ENCODE results near the gene GLS2.
"Not testable (repeated sequence)": the region's sequence is repeated elsewhere in the genome, so short reads cannot be mapped to it uniquely, and the experiment has no call there.

GLS2 gene

GRCh38 chr12:56449622-56449984 is 38.4 kb downstream of the GLS2 start:
- H3K27ac ChIP-seq, result peak overlapping the region; percentile 59
- DNase-seq (ENCODE audit: low read depth, low spot score), result no peak

- H3K27ac ChIP-seq, result peak within 1 kb of the TSS; percentile 59
- no peak for DNase-seq (ENCODE audit: low read depth, low spot score)
Observed at GRCh38 chr12:56448860-56449621, 38.9 kb downstream of the GLS2 start, which contains the start of gene TIMELESS. TSS of gene TIMELESS (minus strand) at chr12:56449426. CDS start at chr12:56434170, 15,256 bp downstream.

- DNase-seq (ENCODE audit: low read depth, low spot score); H3K27ac ChIP-seq: not testable (repeated sequence)
Observed at GRCh38 chr12:56443208-56443607, 44.8 kb downstream of the GLS2 start.

GRCh38 chr12:56437430-56438176 is 50.4 kb downstream of the GLS2 start:
- H3K27ac ChIP-seq, result no peak overlapping the region
- no peak for DNase-seq (ENCODE audit: low read depth, low spot score)

- no peak overlapping the region for H3K27ac ChIP-seq
- no peak for DNase-seq (ENCODE audit: low read depth, low spot score)
Observed at GRCh38 chr12:56434828-56435227, 53.1 kb downstream of the GLS2 start.

- DNase-seq (ENCODE audit: low read depth, low spot score), result no peak
- H3K27ac ChIP-seq, result no peak overlapping the region
Observed at GRCh38 chr12:56431850-56432249, 56.1 kb downstream of the GLS2 start.

GRCh38 chr12:56431288-56431687 is 56.7 kb downstream of the GLS2 start:
- no peak overlapping the region for H3K27ac ChIP-seq
- DNase-seq (ENCODE audit: low read depth, low spot score), result no peak

GRCh38 chr12:56425940-56426438 is 62.0 kb downstream of the GLS2 start:
- H3K27ac ChIP-seq, result no peak overlapping the region
- no peak for DNase-seq (ENCODE audit: low read depth, low spot score)

- DNase-seq (ENCODE audit: low read depth, low spot score), result no peak
- H3K27ac ChIP-seq, result no peak overlapping the region
Observed at GRCh38 chr12:56425193-56425592, 62.8 kb downstream of the GLS2 start.
